ENCODE results near the gene ITLN2. TPM values are rescaled to one million over a fixed set of nuclear protein-coding genes. Genes with fewer than 3 reads are reported as not detected.

Gene ITLN2
- total RNA-seq, 4 donors from 2014 or later = not detected

DNA sequence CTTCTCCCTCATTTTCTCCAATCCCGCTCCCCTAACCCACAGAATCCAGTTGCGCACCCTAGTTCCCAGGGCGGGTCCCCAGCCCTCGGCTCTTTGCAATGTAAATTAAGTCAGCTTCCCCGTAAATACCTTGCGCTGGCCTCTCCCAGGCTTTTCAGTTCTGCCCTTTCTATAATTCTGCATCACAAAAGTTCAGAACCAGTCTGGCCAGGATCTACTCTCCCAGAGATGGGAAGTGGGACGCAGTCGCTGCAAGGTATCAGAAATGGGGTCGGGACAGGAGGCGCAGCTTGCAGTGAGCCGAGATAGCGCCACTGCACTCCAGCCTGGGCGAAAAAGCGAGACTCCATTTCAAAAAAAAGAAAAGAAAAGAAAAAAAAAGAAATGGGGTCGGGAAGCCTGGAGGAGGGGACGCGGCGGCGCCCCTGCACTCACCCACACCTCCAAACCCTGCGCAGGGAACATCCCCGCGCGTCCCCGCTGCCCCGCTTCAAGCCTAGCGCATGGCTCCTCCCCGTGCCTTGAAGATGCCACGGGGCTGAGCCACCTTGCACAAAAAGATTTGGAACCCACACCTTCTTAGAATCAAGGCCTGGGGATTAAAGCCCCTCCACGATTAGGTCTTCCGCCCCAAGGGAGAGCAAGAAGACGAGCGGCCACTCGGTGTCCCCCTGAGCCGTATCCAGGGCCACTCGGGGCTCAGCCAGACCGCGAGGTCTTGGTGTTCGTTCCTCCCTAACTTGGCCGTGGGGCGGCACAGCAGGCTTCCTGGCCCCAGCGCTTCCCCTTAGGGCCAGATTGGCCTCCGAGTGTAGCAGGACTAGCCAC, 27.2 kb upstream of the ITLN2 start:
- H3K4me3 ChIP-seq = no peak overlapping the region
- no peak for TF ChIP-seq POLR2A (IDR thresholded peaks at IDR 0.05)
- TF ChIP-seq EP300 (IDR thresholded peaks at IDR 0.05) = no peak
- TF ChIP-seq, protein P1, sequence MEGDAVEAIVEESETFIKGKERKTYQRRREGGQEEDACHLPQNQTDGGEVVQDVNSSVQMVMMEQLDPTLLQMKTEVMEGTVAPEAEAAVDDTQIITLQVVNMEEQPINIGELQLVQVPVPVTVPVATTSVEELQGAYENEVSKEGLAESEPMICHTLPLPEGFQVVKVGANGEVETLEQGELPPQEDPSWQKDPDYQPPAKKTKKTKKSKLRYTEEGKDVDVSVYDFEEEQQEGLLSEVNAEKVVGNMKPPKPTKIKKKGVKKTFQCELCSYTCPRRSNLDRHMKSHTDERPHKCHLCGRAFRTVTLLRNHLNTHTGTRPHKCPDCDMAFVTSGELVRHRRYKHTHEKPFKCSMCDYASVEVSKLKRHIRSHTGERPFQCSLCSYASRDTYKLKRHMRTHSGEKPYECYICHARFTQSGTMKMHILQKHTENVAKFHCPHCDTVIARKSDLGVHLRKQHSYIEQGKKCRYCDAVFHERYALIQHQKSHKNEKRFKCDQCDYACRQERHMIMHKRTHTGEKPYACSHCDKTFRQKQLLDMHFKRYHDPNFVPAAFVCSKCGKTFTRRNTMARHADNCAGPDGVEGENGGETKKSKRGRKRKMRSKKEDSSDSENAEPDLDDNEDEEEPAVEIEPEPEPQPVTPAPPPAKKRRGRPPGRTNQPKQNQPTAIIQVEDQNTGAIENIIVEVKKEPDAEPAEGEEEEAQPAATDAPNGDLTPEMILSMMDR (IDR thresholded peaks at IDR 0.05) = no peak
- H3K4me1 ChIP-seq = peaks cover 0 to 10% (median 0%) of the 10 kb centered on the region in 4 donors
- DNase-seq (ENCODE audit: low spot score in 2 of 2) = no peak
- no peak overlapping the region for H3K27ac ChIP-seq
- 3 to 8% methylated on average over 40 to 42 of the region's 42 CpGs for WGBS, 2 donors
- peaks cover 0 to 41% of the 10 kb centered on the region in 2 donors for H3K27me3 ChIP-seq
- H3K9me3 ChIP-seq = no peaks in the 10 kb centered on the region
- no peaks in the 10 kb centered on the region for H3K36me3 ChIP-seq

DNA sequence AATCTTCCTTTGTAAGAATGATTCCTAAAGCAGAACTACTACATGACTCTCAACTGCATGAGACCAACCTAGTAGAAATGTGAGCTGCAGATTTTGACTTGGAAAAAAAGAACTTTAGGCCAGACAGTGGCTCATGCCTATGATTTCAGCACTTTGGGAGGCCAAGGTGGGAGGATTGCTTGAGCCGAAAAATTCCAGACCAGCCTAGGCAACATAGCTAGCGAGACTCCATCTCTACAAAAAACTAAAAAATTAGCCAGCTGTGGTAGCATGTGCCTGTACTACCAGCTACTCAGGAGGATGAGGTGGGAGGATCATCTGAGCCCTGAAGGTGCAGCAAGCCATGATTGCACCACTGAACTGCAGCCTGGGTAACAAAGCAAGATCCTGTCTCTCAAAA, 24.7 kb upstream of the ITLN2 start:
- Histone ChIP-seq H3K4me3 (no peak overlapping the region), H3K4me1 (peaks cover 0 to 10% (median 0%) of the 10 kb centered on the region in 4 donors)
- DNase-seq (ENCODE audit: low spot score in 2 of 2) = no peak

DNA sequence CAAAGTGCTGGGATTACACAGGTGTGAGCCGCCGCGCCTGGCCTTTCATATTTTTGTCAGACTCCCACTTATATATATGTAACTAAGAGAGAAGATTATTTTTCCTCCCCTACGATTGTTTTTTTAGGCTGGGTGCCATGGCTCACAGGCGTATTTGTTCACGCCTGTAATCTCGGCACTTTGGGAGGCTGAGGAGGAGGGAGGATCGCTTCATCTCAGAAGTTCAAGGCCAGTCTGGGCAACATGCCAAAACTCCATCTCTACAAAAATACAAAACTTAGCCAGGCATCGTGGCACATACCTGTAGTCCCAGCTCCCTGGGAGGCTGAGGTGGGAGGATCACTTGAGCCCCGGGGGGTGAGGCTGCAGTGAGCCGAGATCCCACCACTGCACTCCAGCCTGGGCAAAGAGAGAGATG, 23.9 kb upstream of the ITLN2 start:
- no peaks in the 10 kb centered on the region for H3K36me3 ChIP-seq
- H3K9me3 ChIP-seq = no peaks in the 10 kb centered on the region
- H3K27me3 ChIP-seq = peaks cover 0 to 41% of the 10 kb centered on the region in 2 donors
- TF ChIP-seq, protein P1 (IDR thresholded peaks at IDR 0.05) = no peak
- no peak for TF ChIP-seq POLR2A (IDR thresholded peaks at IDR 0.05)
- TF ChIP-seq EP300 (IDR thresholded peaks at IDR 0.05) = no peak
- peaks cover 0 to 10% (median 0%) of the 10 kb centered on the region in 4 donors for H3K4me1 ChIP-seq
- H3K4me3 ChIP-seq = no peak overlapping the region
- WGBS, 2 donors = 51 to 52% methylated on average over 11 of the region's 11 CpGs
- no peak overlapping the region for H3K27ac ChIP-seq
- DNase-seq (ENCODE audit: low spot score in 2 of 2) = no peak

More for the DNA sequence above, 24.7 kb upstream of the ITLN2 start:
- Histone ChIP-seq H3K9me3 (no peaks in the 10 kb centered on the region), H3K27me3 (peaks cover 0 to 41% of the 10 kb centered on the region in 2 donors), H3K27ac (no peak overlapping the region), H3K36me3 (no peaks in the 10 kb centered on the region)
- no peak for TF ChIP-seq EP300 (IDR thresholded peaks at IDR 0.05)
- TF ChIP-seq POLR2A (IDR thresholded peaks at IDR 0.05) = no peak
- TF ChIP-seq, protein P1 (IDR thresholded peaks at IDR 0.05) = no peak
- 88 to 90% methylated on average over 2 of the region's 2 CpGs for WGBS, 2 donors

DNA sequence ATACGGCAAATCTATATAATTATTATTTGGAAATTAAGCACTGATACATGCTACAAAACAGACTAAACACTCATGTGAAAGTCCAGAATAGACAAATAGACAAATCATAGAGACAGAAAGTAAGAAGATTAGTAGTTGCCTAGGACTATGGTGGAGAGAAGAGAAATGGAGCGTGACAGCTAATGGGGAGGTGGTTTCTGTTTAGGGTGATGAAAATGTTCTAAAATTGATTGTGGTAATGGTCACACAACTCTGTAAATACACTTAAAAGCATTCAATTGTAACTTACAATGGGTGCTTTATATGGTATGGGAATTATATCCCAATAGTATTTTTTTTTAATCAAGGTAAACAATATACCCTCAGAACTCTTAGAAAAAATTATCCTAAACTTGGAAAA, 20.4 kb upstream of the ITLN2 start:
- no peak overlapping the region for H3K4me3 ChIP-seq
- no peak overlapping the region for H3K27ac ChIP-seq
- 93 to 95% methylated on average over 2 of the region's 2 CpGs for WGBS, 2 donors
- no peaks in the 10 kb centered on the region for H3K4me1 ChIP-seq
- no peak for DNase-seq (ENCODE audit: low spot score in 2 of 2)
- TF ChIP-seq POLR2A (IDR thresholded peaks at IDR 0.05) (no peak), EP300 (IDR thresholded peaks at IDR 0.05) (no peak)
- TF ChIP-seq, protein P1 (IDR thresholded peaks at IDR 0.05) = no peak
- no peaks in the 10 kb centered on the region for H3K36me3 ChIP-seq
- no peaks in the 10 kb centered on the region for H3K9me3 ChIP-seq
- H3K27me3 ChIP-seq = peaks cover 0 to 19% of the 10 kb centered on the region in 2 donors

DNA sequence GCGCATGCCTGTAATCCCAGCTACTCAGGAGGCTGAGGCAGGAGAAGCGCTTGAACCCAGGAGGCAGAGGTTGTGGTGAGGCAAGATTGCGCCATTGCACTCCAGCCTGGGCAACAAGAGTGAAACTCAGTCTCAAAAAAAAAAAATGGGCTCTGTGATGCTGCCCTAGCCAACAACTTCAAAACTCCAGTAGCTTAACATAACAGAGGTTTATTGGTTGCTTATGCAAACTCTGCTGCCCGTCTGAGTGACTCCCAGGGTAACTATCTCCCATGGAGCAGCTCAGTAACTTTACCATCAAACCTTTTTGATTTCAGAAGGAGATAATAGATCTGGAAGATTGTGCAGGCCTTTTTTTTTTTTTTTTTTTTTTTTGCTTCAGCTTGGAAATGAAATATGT, 18.9 kb upstream of the ITLN2 start:
- DNase-seq (ENCODE audit: low spot score in 2 of 2) = no peak
- Histone ChIP-seq H3K27me3 (peaks cover 0 to 8% of the 10 kb centered on the region in 2 donors), H3K9me3 (no peaks in the 10 kb centered on the region), H3K36me3 (no peaks in the 10 kb centered on the region), H3K4me3 (no peak overlapping the region), H3K4me1 (no peaks in the 10 kb centered on the region), H3K27ac (no peak overlapping the region)
- WGBS, 2 donors = 80% methylated on average over 4 of the region's 4 CpGs
- no peak for TF ChIP-seq EP300 (IDR thresholded peaks at IDR 0.05)
- TF ChIP-seq, protein P1 (IDR thresholded peaks at IDR 0.05) = no peak
- TF ChIP-seq POLR2A (IDR thresholded peaks at IDR 0.05) = no peak

Data from tibial nerve (tissue), 4 donors.